Activated CD4-positive, alpha-beta T cell treated with anti-CD3 and anti-CD28 coated beads, Interleukin-2, Interleukin-4, amounts not matched to agents 100 ng/mL and 50 ng/mL, durations not matched to agents 16 hours and 8 hours (primary cell): ENCODE data around the gene PNRC1.
A peak's percentile ranks its signal among the peaks of the same experiment; 100 is the strongest.
"Not testable (repeated sequence)": the region's sequence is repeated elsewhere in the genome, so short reads cannot be mapped to it uniquely, and the experiment has no call there.

ENCODE experiments used
- DNase-seq: peaks from one replicate; pipeline ENCODE4 v3.0.0-alpha.2; 2020; ENCODE audit warnings: low spot score

The PNRC1 gene

DNA sequence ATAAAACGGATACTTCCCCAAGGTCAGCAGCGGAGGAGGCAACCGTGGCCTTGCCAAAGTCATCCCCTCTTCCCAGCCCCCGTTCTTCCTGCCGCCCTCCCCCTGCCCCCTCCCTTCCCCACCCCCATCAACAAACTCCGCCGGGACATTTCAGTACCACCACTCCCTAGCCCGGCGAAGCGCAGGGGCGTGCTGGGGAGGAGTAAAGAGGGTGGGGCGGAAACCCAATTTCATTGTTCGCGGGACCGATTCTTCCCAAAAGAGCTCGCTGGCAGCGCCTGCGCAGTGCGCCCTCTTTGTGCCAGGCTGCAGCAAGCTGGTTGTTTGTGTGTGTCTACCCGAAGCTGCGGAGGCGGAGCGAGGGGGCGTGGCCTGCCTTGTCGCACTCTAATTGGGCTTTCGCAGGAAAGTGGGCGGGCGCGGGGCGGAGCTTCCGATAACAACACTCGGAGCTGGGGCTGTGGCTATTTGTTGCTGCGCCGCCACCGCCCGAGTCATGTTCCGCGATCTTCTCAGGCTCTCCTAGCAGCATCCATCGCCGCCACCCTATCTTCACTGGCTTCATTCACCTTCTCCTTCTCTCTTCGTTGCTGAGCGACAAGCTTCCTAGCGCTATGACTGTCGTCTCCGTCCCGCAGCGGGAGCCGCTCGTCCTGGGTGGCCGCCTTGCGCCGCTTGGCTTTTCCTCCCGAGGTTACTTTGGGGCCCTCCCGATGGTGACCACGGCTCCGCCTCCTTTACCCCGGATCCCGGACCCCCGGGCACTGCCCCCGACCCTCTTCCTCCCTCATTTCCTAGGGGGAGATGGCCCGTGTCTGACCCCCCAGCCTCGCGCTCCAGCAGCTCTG, at the start of gene PNRC1:
Gene PNRC1, plus strand, starts transcription at position 471 of the 848 bp plus-strand sequence. Its CDS starts 144 bp downstream, at position 615.
- peak; percentile 100 for DNase-seq

GRCh38 chr6:89032599-89032998, 48.0 kb upstream of the PNRC1 start:
- no peak for DNase-seq

GRCh38 chr6:89033461-89033860, 47.1 kb upstream of the PNRC1 start:
- no peak for DNase-seq

GRCh38 chr6:89034116-89034515, 46.4 kb upstream of the PNRC1 start:
- DNase-seq = not testable (repeated sequence)

DNA sequence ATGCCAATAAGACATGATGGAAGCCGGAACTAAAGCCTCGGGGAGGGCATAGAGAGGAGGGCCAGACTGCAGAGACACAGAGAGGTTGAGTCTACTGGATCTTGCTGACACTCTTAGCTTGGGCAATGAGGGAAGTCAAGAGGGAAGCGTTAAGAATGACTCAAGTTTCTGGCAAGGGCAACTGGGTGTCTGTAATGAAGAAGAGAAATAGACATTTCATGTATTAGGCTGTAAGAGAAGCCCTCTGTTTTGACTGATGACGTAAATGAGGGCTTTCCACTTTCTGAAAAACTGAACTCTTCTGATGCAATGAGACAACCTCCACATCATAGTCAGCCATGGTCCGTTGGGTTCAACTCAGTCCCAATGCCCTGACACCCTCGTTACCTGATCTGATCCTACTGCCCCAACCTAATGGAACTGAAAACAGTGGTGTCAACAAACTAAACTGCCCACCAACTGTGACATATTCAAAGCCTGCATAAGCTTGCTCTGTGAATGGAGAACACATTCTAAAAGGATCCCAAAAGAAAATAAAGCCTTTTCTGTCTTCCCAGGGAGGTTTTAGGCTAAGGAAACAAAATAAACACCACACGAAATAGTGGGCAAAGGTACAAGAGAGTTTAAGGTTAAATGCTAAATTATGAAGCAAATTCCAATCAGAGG, 45.8 kb upstream of the PNRC1 start:
- DNase-seq = no peak

- no peak for DNase-seq
Observed at GRCh38 chr6:89035252-89036101, 45.1 kb upstream of the PNRC1 start.

GRCh38 chr6:89037141-89037900, 43.2 kb upstream of the PNRC1 start:
- no peak for DNase-seq

- DNase-seq = not testable (repeated sequence)
Observed at GRCh38 chr6:89037901-89038293, 42.7 kb upstream of the PNRC1 start.

- no peak for DNase-seq
Observed at GRCh38 chr6:89042664-89043063, 37.9 kb upstream of the PNRC1 start.

DNA sequence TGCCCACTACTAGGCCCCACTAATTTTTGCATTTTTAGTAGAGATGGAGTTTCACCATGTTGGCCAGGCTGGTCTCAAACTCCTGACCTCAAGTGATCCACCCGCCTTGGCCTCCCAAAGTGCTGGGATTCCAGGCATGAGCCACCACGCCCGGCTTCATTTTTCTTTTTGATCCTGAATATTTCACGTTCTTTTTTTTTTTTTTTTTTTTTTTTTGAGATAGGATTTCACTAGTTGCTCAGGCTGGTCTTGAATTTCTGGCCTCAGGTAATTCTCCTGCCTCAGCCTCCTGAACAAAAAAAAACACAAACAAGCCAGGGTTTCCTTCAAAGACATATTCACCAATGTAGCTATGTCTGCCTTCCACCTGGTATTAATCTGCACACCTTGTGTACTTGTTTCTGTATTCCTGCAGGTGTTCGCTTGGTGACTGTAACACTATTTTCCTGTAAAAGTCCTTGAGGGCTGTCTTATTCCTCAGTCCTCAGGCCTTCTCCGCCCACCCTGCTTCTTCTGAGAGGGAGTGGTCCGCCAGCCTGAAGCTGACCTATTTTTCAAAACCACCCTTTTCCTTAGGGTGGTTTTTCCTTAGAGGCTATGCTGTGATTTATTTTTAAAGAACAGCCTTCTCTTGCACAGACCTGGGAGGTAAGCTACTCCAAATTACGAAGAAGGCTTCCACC, 36.1 kb upstream of the PNRC1 start:
- DNase-seq = no peak

DNA sequence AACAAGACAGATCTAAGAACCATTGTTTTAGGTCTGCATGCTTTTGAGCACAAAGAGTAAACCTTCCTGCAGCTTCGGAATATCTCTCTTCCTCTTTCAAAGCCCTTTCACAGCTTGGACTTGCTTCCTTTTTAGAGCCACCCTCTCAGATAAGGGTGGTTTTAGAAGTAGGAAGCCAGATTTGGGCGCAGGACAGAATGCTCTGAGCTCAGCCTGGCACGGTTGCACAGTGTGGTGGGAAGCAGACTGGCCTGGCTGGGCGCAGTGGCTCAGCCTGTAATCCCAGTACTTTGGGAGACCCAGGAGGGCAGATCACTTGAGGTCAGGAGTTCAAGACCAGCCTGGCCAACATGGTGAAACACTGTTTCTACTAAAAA, 35.6 kb upstream of the PNRC1 start:
- DNase-seq = no peak

DNA sequence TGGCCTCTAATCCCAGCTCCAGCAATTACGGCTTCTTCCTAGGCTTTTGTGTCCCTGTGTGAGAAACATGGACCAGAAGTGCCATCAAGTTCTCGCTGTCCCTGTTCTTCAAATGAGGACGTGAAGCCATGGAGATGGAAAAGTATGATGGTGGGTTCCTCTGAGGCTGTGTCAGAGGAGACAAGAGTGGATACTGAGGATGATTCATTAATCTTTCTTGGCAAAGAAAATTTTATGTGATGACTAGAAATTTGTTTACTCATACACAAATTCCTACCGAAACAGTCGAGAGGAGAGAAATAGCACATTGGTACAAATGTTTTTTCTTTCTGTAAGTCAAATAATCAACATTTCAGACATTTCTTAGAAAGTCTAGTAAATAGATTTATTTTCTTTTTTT, 35.0 kb upstream of the PNRC1 start:
- DNase-seq = no peak

GRCh38 chr6:89047473-89047872, 33.1 kb upstream of the PNRC1 start:
- DNase-seq = no peak

DNA sequence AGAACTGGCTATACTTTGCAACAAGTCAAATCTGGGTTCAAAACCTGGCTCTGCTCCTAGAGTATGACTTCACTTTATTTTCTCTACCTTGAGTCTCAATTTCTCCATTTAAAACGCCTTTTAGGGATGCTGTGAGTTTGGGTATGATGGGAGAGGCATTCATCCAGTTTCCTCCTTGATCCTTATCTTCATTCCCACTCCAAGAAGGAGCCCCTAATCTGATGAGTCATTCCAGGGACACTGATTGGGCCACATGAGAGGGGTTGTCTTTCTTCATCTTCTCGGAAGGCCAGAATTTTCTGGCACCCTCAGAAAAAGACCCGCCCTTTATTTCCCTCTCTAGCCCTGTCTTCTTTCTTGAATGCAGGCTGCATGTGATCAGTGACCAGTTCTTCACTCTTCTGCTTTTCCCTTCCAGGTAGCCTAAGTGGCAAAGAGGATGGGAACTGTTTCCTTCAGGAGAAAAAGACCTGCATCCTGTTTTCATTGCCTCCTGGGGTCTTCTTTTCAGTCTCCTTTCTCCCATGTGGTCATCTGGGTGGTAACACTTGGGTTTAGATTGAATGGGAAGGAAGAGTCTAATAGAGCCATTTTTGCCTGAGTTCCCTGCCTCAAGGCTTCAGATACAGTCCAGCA, 32.1 kb upstream of the PNRC1 start:
- no peak for DNase-seq

- DNase-seq = no peak
Observed at GRCh38 chr6:89048985-89049384, 31.6 kb upstream of the PNRC1 start.

- no peak for DNase-seq
Observed at GRCh38 chr6:89050155-89050554, 30.4 kb upstream of the PNRC1 start.

DNA sequence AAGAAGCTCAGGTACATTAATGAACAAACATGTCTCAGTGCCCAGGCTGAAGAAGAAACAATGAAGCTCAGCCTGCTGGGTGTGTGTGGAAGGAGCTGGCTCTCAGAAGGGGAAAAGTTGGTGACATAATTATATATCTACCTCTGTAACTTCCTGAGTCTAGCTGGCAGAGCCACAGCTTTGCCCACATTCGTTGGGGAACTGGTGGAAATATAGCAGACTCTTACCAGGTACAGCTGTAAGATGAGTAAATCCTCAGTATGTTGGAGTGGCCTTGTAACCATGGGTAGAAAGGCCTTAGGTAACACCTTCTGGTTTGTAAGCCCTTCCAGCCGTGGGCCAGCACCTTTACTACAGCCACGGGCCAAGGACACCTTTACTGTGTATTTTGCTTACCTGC, 29.9 kb upstream of the PNRC1 start:
- DNase-seq = no peak

DNA sequence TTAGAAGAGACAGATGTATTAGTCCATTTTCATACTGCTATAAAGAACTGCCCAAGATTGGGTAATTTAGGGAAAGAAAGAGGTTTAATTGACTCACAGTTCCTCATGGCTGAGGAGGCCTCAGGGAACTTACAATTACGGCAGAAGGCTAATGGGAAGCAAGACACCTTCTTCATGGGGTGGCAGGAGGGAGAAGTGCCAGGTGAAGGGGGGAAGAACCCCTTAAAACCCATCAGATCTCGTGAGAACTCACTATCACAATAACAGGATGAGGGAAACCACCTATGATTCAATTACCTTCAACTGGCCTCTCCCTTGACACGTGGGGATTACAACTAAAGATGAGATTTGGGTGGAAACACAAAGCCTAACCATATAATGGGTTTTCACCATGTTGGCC, 28.9 kb upstream of the PNRC1 start:
- no peak for DNase-seq

GRCh38 chr6:89054208-89054607, 26.3 kb upstream of the PNRC1 start:
- DNase-seq = no peak

DNA sequence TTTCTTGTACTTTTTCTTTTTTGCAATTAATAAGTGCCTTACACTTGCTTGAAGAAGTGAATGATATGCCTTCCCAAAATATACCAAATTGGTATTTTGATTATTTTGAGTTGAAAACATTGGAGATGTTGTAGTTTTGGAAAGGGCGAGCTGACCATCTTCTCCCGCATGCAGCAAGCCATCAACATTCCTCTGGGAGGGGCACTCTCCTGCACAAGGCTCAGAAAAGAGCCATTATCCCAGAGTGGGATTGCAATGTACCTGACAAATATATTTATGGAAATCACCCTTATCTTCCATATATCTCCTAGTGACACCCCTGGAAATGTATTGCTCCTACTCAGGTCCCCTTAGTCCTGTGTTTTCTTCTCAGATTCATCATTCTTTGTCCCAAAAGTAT, 22.8 kb upstream of the PNRC1 start:
- DNase-seq = no peak

DNA sequence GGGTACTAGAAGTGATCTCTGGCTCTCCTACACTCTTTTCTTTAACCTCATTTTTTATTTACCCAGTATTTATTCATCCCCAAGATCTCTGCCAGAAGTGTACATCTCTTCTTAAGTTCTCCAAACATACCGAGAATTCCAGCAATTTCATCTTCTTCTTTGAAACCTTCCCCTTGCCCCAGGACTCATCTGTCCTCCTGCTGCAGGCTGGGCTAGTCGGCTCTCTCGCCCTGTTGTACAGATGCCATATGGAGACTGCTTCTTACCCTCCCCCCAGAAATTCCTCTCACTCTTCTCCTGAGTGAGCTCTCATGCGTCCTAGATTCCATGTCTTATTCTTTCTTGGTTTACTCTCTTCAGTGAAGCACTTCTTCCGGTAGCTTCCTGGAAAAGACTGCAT, 21.9 kb upstream of the PNRC1 start:
- DNase-seq = no peak
